Tibial nerve (tissue), 4 donors: ENCODE measurements around the gene AMOTL2. TPM values are rescaled to one million over a fixed set of nuclear protein-coding genes. Genes with fewer than 3 reads are reported as not detected.

Experiments used
- DNase-seq, 2 donors: peaks; one replicate each; pipeline ENCODE4 v3.0.0-alpha.2; 2019; ENCODE audit warnings: low spot score in 2 of 2
- H3K27ac ChIP-seq, 4 donors: fragments of 200-600 bp; sonication (generic) in 3 of 4; one replicate each; pipeline ENCODE4 v1.5.1; 2017 to 2019; ENCODE audit warnings: mild to moderate bottlenecking in 1 of 4
- H3K27me3 ChIP-seq, 2 donors: fragments of 200-600 bp; sonication (generic) in 1 of 2; one replicate each; pipeline versions ENCODE4 v1.5.1 to v1.6.0; 2017 to 2019
- H3K36me3 ChIP-seq, 3 donors: fragments of 200-600 bp; sonication (generic); one replicate each; pipeline ENCODE4 v1.5.1; 2018 to 2019
- H3K4me1 ChIP-seq, 4 donors: fragments of 200-600 bp; sonication (generic) in 3 of 4; one replicate each; pipeline ENCODE4 v1.5.1; 2017 to 2019
- H3K4me3 ChIP-seq, 4 donors: fragments of 200-600 bp; sonication (generic) in 3 of 4; one replicate each; pipeline ENCODE4 v1.5.1; 2017 to 2019; ENCODE audit warnings: mild to moderate bottlenecking in 1 of 4, moderate library complexity in 1 of 4
- H3K9me3 ChIP-seq, 4 donors: fragments of 200-600 bp; sonication (generic) in 3 of 4; one replicate each; pipeline ENCODE4 v1.5.1; 2017 to 2019
- EP300 ChIP-seq, 2 donors: sonication (generic); formaldehyde crosslinking; IDR thresholded peaks; one replicate each; pipeline ENCODE4 v1.6.1; 2017; ENCODE audit warnings: antibody characterized with exemption in 2 of 2, mild to moderate bottlenecking in 1 of 2
- POLR2A ChIP-seq, 2 donors: fragments of 450-650 bp; IDR thresholded peaks; one replicate each; pipeline ENCODE4 v1.6.1; 2017; ENCODE audit warnings: antibody characterized with exemption in 2 of 2, mild to moderate bottlenecking in 2 of 2, moderate library complexity in 2 of 2
- WGBS, 2 donors: methylation state at CpG; one replicate each; pipeline ENCODE4 v1.1.5; 2018; 5-methylcytosine and 5-hydroxymethylcytosine counted together
- total RNA-seq, 4 donors: library from RNA; depleted of rRNA; stranded (reverse); fragments of >200 nt; gene quantifications; one replicate each; pipeline ENCODE4 v1.1.0, GENCODE V29; 2016
- TF ChIP-seq, protein P1 (sequence below), 5 experiments: fragments of 200-600 bp in 3 of 5; fragments of 450-650 bp in 2 of 5; sonication (generic) in 3 of 5; IDR thresholded peaks; one replicate each; pipeline ENCODE4 v1.5.1; 2016 to 2019; ENCODE audit warnings: antibody characterized with exemption in 5 of 5, mild to moderate bottlenecking in 3 of 5, moderate library complexity in 2 of 5

The AMOTL2 gene
- total RNA-seq, 4 donors from 2014 or later, result 216 to 337 (median 255) TPM

DNA sequence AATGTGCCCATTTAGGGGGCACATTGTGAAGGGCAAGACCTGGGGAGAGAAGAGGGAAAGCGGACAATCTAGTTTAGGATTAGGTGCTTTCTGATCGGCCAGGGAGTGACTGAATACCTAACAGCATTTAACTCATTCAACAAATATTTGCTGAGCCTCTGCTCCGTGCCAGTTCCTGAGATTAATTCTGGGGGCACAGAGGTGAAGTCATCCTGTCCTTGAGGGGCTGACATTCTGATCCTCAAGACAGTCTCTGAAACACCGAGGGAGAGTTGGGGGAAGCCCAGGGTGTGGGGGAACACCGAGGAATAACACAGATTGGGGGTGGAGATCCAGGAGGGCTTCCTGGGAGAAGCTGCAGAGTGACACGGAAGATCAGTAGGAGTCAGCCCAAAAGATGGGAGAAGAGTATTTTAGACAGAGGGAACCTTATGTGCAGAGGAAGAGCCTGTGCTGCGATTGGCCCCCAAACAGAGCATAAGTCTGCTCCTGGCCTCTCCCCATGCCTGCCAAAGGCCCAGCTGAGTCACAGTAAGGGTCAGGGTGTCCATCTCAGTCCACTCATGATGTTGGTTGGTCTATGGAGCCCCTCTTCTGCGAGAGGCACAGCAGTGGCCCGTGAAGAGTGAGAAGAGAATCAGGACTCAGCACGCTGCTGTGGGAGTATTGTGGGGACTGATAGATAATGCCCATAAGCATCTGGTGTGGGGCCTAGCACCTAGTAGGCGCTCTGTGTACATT lies 60.2 kb downstream of the AMOTL2 start:
- no peaks in the 10 kb centered on the region for H3K36me3 ChIP-seq
- TF ChIP-seq POLR2A (IDR thresholded peaks at IDR 0.05) (no peak), EP300 (IDR thresholded peaks at IDR 0.05) (no peak)
- TF ChIP-seq, protein P1, sequence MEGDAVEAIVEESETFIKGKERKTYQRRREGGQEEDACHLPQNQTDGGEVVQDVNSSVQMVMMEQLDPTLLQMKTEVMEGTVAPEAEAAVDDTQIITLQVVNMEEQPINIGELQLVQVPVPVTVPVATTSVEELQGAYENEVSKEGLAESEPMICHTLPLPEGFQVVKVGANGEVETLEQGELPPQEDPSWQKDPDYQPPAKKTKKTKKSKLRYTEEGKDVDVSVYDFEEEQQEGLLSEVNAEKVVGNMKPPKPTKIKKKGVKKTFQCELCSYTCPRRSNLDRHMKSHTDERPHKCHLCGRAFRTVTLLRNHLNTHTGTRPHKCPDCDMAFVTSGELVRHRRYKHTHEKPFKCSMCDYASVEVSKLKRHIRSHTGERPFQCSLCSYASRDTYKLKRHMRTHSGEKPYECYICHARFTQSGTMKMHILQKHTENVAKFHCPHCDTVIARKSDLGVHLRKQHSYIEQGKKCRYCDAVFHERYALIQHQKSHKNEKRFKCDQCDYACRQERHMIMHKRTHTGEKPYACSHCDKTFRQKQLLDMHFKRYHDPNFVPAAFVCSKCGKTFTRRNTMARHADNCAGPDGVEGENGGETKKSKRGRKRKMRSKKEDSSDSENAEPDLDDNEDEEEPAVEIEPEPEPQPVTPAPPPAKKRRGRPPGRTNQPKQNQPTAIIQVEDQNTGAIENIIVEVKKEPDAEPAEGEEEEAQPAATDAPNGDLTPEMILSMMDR (IDR thresholded peaks at IDR 0.05), result no peak
- H3K4me3 ChIP-seq, result peak overlapping the region; percentile 27 to 59 (median 44)
- 45 to 56% methylated on average over 8 to 11 of the region's 11 CpGs for WGBS, 2 donors
- no peaks in the 10 kb centered on the region for H3K27me3 ChIP-seq
- peak overlapping the region; percentile 82 to 95 (median 90) for H3K27ac ChIP-seq
- no peaks in the 10 kb centered on the region for H3K9me3 ChIP-seq
- no peak for DNase-seq
- H3K4me1 ChIP-seq, result peaks cover 17 to 88% (median 50%) of the 10 kb centered on the region in 4 donors

DNA sequence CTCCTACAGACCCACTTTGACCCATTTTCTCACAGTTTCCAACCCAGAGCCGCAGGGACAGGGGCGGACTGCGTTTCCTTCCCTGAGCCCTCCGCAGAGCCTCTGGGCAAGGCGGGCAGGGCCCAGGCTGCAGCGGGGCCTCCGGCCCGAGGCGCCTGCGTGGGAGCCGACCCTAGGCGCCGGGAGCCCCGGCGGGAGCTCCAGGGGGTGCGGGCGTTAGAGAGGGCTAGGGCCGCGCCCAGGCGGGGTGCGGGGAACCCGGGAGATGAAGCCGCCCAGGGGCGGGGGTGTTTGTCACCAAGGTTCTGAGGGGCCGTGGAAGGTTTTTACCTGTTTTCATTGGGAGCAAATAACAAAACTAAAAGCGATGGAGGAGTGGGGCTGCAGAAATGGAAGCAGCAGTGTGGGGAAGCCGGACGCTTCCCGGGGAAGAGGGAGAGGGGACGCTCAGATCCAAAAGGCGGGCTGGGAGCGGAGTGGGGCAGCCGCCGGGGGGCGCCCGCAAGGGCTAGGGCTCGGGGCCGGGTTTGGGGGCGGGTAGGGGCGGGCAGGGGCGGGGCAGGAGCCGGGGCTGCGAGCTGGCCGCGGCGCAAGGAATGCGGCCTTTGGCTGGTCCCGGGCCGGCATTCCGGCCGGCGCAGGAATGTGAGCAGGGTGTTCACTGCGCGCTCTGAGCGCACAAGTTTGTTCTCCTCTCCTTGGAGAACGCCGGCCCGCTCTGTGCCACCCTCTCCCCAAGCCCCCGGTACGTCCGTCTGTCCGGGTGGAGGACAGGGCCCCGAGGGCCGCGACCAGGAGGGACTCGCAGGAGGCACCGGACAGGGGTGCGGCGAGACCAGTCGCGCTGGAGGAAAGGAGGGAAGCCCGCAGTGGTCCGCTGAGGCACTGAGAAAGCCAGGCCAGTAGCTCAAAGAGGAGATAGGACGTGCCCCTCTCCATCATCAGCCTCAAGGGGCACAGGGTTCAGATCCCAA lies 61.1 kb downstream of the AMOTL2 start:
- peaks cover 17 to 96% (median 56%) of the 10 kb centered on the region in 4 donors for H3K4me1 ChIP-seq
- H3K4me3 ChIP-seq, result peak overlapping the region; percentile 27 to 59 (median 44)
- no peaks in the 10 kb centered on the region for H3K36me3 ChIP-seq
- TF ChIP-seq, protein P1 (IDR thresholded peaks at IDR 0.05), result peak in 4 of 5 experiments; percentile 35 to 58 (median 42)
- TF ChIP-seq EP300 (IDR thresholded peaks at IDR 0.05) (peak; percentile 56 to 89), POLR2A (IDR thresholded peaks at IDR 0.05) (peak in 1 of 2 donors; percentile 61)
- peak; percentile 51 to 61 for DNase-seq
- H3K9me3 ChIP-seq, result no peaks in the 10 kb centered on the region
- H3K27ac ChIP-seq, result peak overlapping the region; percentile 82 to 95 (median 90)
- no peaks in the 10 kb centered on the region for H3K27me3 ChIP-seq
- 15 to 20% methylated on average over 44 to 54 of the region's 74 CpGs for WGBS, 2 donors

GRCh38 chr3:134312072-134312872 lies 62.0 kb downstream of the AMOTL2 start:
- WGBS, 2 donors, result 69 to 75% methylated on average over 23 to 27 of the region's 28 CpGs

GRCh38 chr3:134311693-134312071 lies 62.6 kb downstream of the AMOTL2 start:
- TF ChIP-seq POLR2A (IDR thresholded peaks at IDR 0.05), result no peak
- TF ChIP-seq, protein P1 (IDR thresholded peaks at IDR 0.05), result no peak
- TF ChIP-seq EP300 (IDR thresholded peaks at IDR 0.05), result no peak
- Histone ChIP-seq H3K4me3 (no peak overlapping the region), H3K36me3 (no peaks in the 10 kb centered on the region), H3K4me1 (peaks cover 17 to 90% (median 58%) of the 10 kb centered on the region in 4 donors), H3K9me3 (no peaks in the 10 kb centered on the region), H3K27me3 (no peaks in the 10 kb centered on the region), H3K27ac (peak overlapping the region in 3 of 4 donors; percentile 87 to 95 (median 93))
- WGBS, 2 donors, result 67 to 68% methylated on average over 5 of the region's 5 CpGs
- no peak for DNase-seq

More at GRCh38 chr3:134312072-134312872, 62.0 kb downstream of the AMOTL2 start:
- no peaks in the 10 kb centered on the region for H3K27me3 ChIP-seq
- peak overlapping the region; percentile 82 to 95 (median 90) for H3K27ac ChIP-seq
- H3K4me3 ChIP-seq, result peak overlapping the region in 2 of 4 donors; percentile 47 to 59
- TF ChIP-seq EP300 (IDR thresholded peaks at IDR 0.05), result peak in 1 of 2 donors; percentile 18
- no peak for TF ChIP-seq POLR2A (IDR thresholded peaks at IDR 0.05)
- TF ChIP-seq, protein P1 (IDR thresholded peaks at IDR 0.05), result peak in 2 of 5 experiments; percentile 14 to 29
- peak in 1 of 2 donors; percentile 26 for DNase-seq
- H3K36me3 ChIP-seq, result no peaks in the 10 kb centered on the region
- no peaks in the 10 kb centered on the region for H3K9me3 ChIP-seq
- peaks cover 17 to 96% (median 58%) of the 10 kb centered on the region in 4 donors for H3K4me1 ChIP-seq
